Vagina (tissue), 2 donors: Measurements from ENCODE around the gene INHBB.

Experiments used
- CTCF ChIP-seq, 3 experiments: fragments of 450-650 bp in 2 of 3; fragments of 200-600 bp in 1 of 3; sonication (generic) in 1 of 3; IDR thresholded peaks; one replicate each; pipeline ENCODE4 v1.5.1; 2017 to 2019; ENCODE audit warnings: antibody characterized with exemption in 3 of 3, mild to moderate bottlenecking in 2 of 3, moderate library complexity in 2 of 3
- POLR2AphosphoS5 ChIP-seq, 2 donors: sonication (generic); formaldehyde crosslinking; IDR thresholded peaks; one replicate each; pipeline ENCODE4 v1.9.0; 2017; ENCODE audit warnings: antibody characterized with exemption in 2 of 2, mild to moderate bottlenecking in 2 of 2, low read depth in 1 of 2; ENCODE audit not compliant: insufficient read depth in 1 of 2

GRCh38 chr2:120321721-120322284 is 24.1 kb upstream of the INHBB start:
- TF ChIP-seq CTCF (IDR thresholded peaks at IDR 0.05) (no peak), POLR2AphosphoS5 (IDR thresholded peaks at IDR 0.05; ENCODE audit: insufficient read depth in 1 of 2, low read depth in 1 of 2) (no peak)
